ENCODE data around the gene C5orf46.
"Not testable (repeated sequence)": the region's sequence is repeated elsewhere in the genome, so short reads cannot be mapped to it uniquely, and the experiment has no call there.

The C5orf46 gene

GRCh38 chr5:147906326-147907095, at the start of gene C5orf46:
Gene C5orf46 (minus strand): TSS chr5:147906538. CDS start chr5:147906501, 37 bp downstream.
- no peak for DNase-seq (ENCODE audit: low read depth, low spot score)

- DNase-seq (ENCODE audit: low read depth, low spot score), result no peak
Observed at GRCh38 chr5:147954971-147955370, 48.6 kb upstream of the C5orf46 start.

- DNase-seq (ENCODE audit: low read depth, low spot score), result no peak
Observed at GRCh38 chr5:147949711-147950573, 43.6 kb upstream of the C5orf46 start.

GRCh38 chr5:147946658-147947274, 40.4 kb upstream of the C5orf46 start:
- DNase-seq (ENCODE audit: low read depth, low spot score), result not testable (repeated sequence)

- no peak for DNase-seq (ENCODE audit: low read depth, low spot score)
Observed at GRCh38 chr5:147939431-147940114, 33.2 kb upstream of the C5orf46 start.

GRCh38 chr5:147935032-147935431, 28.7 kb upstream of the C5orf46 start:
- peak; percentile 18 for DNase-seq (ENCODE audit: low read depth, low spot score)

- no peak for DNase-seq (ENCODE audit: low read depth, low spot score)
Observed at GRCh38 chr5:147930769-147931168, 24.4 kb upstream of the C5orf46 start.

- DNase-seq (ENCODE audit: low read depth, low spot score), result no peak
Observed at GRCh38 chr5:147927901-147928300, 21.6 kb upstream of the C5orf46 start.

GRCh38 chr5:147925020-147925419, 18.7 kb upstream of the C5orf46 start:
- no peak for DNase-seq (ENCODE audit: low read depth, low spot score)

GRCh38 chr5:147921136-147921535, 14.8 kb upstream of the C5orf46 start:
- no peak for DNase-seq (ENCODE audit: low read depth, low spot score)

GRCh38 chr5:147920420-147921030, 14.2 kb upstream of the C5orf46 start:
- no peak for DNase-seq (ENCODE audit: low read depth, low spot score)

- DNase-seq (ENCODE audit: low read depth, low spot score), result no peak
Observed at GRCh38 chr5:147918899-147919298, 12.6 kb upstream of the C5orf46 start.

GRCh38 chr5:147918101-147918685, 11.9 kb upstream of the C5orf46 start:
- no peak for DNase-seq (ENCODE audit: low read depth, low spot score)

GRCh38 chr5:147913786-147914185, 7.4 kb upstream of the C5orf46 start:
- DNase-seq (ENCODE audit: low read depth, low spot score), result no peak

GRCh38 chr5:147912011-147912410, 5.7 kb upstream of the C5orf46 start:
- no peak for DNase-seq (ENCODE audit: low read depth, low spot score)

- DNase-seq (ENCODE audit: low read depth, low spot score), result no peak
Observed at GRCh38 chr5:147911427-147911826, 5.1 kb upstream of the C5orf46 start.

GRCh38 chr5:147904110-147904509, 2.2 kb downstream of the C5orf46 start:
- no peak for DNase-seq (ENCODE audit: low read depth, low spot score)

GRCh38 chr5:147902609-147903115, 3.7 kb downstream of the C5orf46 start:
- no peak for DNase-seq (ENCODE audit: low read depth, low spot score)

- no peak for DNase-seq (ENCODE audit: low read depth, low spot score)
Observed at GRCh38 chr5:147901599-147902039, 4.7 kb downstream of the C5orf46 start.

- DNase-seq (ENCODE audit: low read depth, low spot score), result no peak
Observed at GRCh38 chr5:147898875-147899401, 7.4 kb downstream of the C5orf46 start.
